Keratinocyte (primary cell): ENCODE data around the gene GRIA4. TPM values are rescaled to one million over a fixed set of nuclear protein-coding genes. Genes with fewer than 3 reads are reported as not detected.

Source experiments
- DNase-seq: peaks from one replicate; pipeline ENCODE4 v3.0.0-alpha.2; 2011; ENCODE audit warnings: low read depth, missing footprints, low spot score
- FAIRE-seq: peaks from 2 replicates; lab custom pipeline; 2011; peaks lifted over from hg19 to GRCh38; lab: Jason Lieb, UNC
- H2AFZ ChIP-seq: 2 replicates; pipeline ENCODE4 v1.6.0; 2012; ENCODE audit warnings: low read length, control low read depth, inconsistent platforms; ENCODE audit not compliant: control insufficient read depth
- H3K27ac ChIP-seq: 2 replicates; pipeline ENCODE4 v1.5.1; 2011; ENCODE audit warnings: low read length; ENCODE audit not compliant: control insufficient read depth, insufficient read depth
- H3K27me3 ChIP-seq: 3 replicates; pipeline ENCODE4 v1.6.0; 2011; ENCODE audit warnings: low read length; ENCODE audit not compliant: control insufficient read depth, insufficient read depth; ENCODE audit errors: extremely low read depth
- H3K36me3 ChIP-seq, 2 experiments: 2 replicates in 1 of 2; 3 replicates in 1 of 2; pipeline ENCODE4 v1.5.1; 2011; ENCODE audit warnings: low read length in 2 of 2, mild to moderate bottlenecking in 1 of 2; ENCODE audit not compliant: control insufficient read depth in 2 of 2, insufficient read depth in 2 of 2; ENCODE audit errors: extremely low read depth in 1 of 2
- H3K4me1 ChIP-seq: 3 replicates; pipeline ENCODE4 v1.5.1; 2011; ENCODE audit warnings: low read length; ENCODE audit not compliant: control insufficient read depth, insufficient read depth; ENCODE audit errors: extremely low read depth
- H3K4me2 ChIP-seq: 3 replicates; pipeline ENCODE4 v1.6.0; 2011; ENCODE audit warnings: low read depth, low read length; ENCODE audit not compliant: control insufficient read depth, insufficient read depth; ENCODE audit errors: extremely low read depth
- H3K4me3 ChIP-seq, 3 experiments: fragments of 200-600 bp in 1 of 3; sonication (generic) in 1 of 3; 2 replicates in 2 of 3; 3 replicates in 1 of 3; pipeline ENCODE4 v1.5.1; 2011 to 2016; ENCODE audit warnings: low read length in 3 of 3, mild to moderate bottlenecking in 3 of 3, control low read depth in 2 of 3, inconsistent platforms in 1 of 3, low read depth in 1 of 3, mixed read lengths in 1 of 3, mixed run types in 1 of 3, moderate library complexity in 1 of 3; ENCODE audit not compliant: control insufficient read depth in 2 of 3, insufficient read depth in 2 of 3; ENCODE audit errors: extremely low read depth in 1 of 3
- H3K79me2 ChIP-seq: 2 replicates; pipeline ENCODE4 v1.6.0; 2012; ENCODE audit warnings: low read length; ENCODE audit not compliant: control insufficient read depth, insufficient read depth
- H3K9ac ChIP-seq: 3 replicates; pipeline ENCODE4 v1.6.0; 2011; ENCODE audit warnings: low read length; ENCODE audit not compliant: control insufficient read depth, insufficient read depth; ENCODE audit errors: extremely low read depth
- H3K9me1 ChIP-seq: 3 replicates; pipeline ENCODE4 v1.6.0; 2011; ENCODE audit warnings: low read length; ENCODE audit not compliant: control insufficient read depth, insufficient read depth; ENCODE audit errors: extremely low read depth
- H3K9me3 ChIP-seq: 2 replicates; pipeline ENCODE4 v1.5.1; 2012; ENCODE audit warnings: low read depth, low read length; ENCODE audit not compliant: control insufficient read depth
- H4K20me1 ChIP-seq: 3 replicates; pipeline ENCODE4 v1.6.0; 2011; ENCODE audit warnings: low read length; ENCODE audit not compliant: control insufficient read depth, insufficient read depth; ENCODE audit errors: extremely low read depth
- CTCF ChIP-seq, 3 experiments: IDR thresholded peaks in 1 of 3; conservative IDR thresholded peaks in 1 of 3; optimal IDR thresholded peaks in 1 of 3; 2 replicates in 2 of 3; 3 replicates in 1 of 3; pipeline versions ENCODE3 to v1.5.1; 2011; ENCODE audit warnings: low read length in 3 of 3, mild to moderate bottlenecking in 3 of 3, moderate library complexity in 2 of 3, control low read depth in 1 of 3, inconsistent platforms in 1 of 3; ENCODE audit not compliant: insufficient read depth in 2 of 3; ENCODE audit errors: extremely low read depth in 1 of 3
- EZH2 ChIP-seq: IDR thresholded peaks from one replicate; pipeline ENCODE4 v1.6.1; 2012; ENCODE audit warnings: inconsistent platforms, mild to moderate bottlenecking, low read length, moderate library complexity
- dilution Hi-C: fragments of 300-500 bp; cut with MboI; formaldehyde crosslinking; loops from one replicate; pipeline ENCODE4 v1.7.0; 2020; ENCODE audit warnings: low sequenced_read_pairs; ENCODE audit not compliant: extremely low pct_ligation_motif_present
- polyA plus RNA-seq, 5 experiments: library from polyadenylated mRNA; depleted of rRNA in 3 of 5; stranded (reverse) in 3 of 5; stranded (forward) in 1 of 5; unstranded in 1 of 5; fragments of >200 nt; gene quantifications; 1 replicate in 1 of 5; 2 replicates in 3 of 5; 3 replicates in 1 of 5; pipeline versions ENCODE4 v1.2.1 to v1.2.3, GENCODE V29; 2011 to 2012; ENCODE audit warnings: missing spikeins in 2 of 5, low read depth in 1 of 5, low replicate concordance in 1 of 5

GRIA4 gene
- polyA plus RNA-seq, 1 donor (not counting 4 experiments of a cell fraction or from before 2014, with no cell fraction given) = not detected

- dilution Hi-C loops = no loop called here
- DNase-seq = no peak
- no peaks in the 10 kb centered on the region for H3K79me2 ChIP-seq
- H3K27me3 ChIP-seq = no peaks in the 10 kb centered on the region
- H3K9me1 ChIP-seq = no peaks in the 10 kb centered on the region
- TF ChIP-seq EZH2 (no peak), CTCF (optimal IDR thresholded peaks at IDR 0.05 in 1 of 3, IDR thresholded peaks at IDR 0.05 in 1 of 3, conservative IDR thresholded peaks at IDR 0.05 in 1 of 3; ENCODE audit: extremely low read depth in 1 of 3, insufficient read depth in 2 of 3, low read length in 3 of 3) (no peak)
- H3K27ac ChIP-seq = no peak overlapping the region
- no peaks in the 10 kb centered on the region for H4K20me1 ChIP-seq
- H3K9ac ChIP-seq = no peak overlapping the region
- H3K4me2 ChIP-seq = no peak overlapping the region
- no peak for FAIRE-seq
- H2AFZ ChIP-seq = no peak overlapping the region
- no peaks in the 10 kb centered on the region for H3K9me3 ChIP-seq
- H3K36me3 ChIP-seq = no peaks in the 10 kb centered on the region
- no peak overlapping the region for H3K4me3 ChIP-seq
- H3K4me1 ChIP-seq = no peaks in the 10 kb centered on the region
Measured at GRCh38 chr11:105592035-105592434, 17.8 kb upstream of the GRIA4 start.

- no peak overlapping the region for H3K4me2 ChIP-seq
- no peak overlapping the region for H3K4me3 ChIP-seq
- H3K27me3 ChIP-seq = no peaks in the 10 kb centered on the region
- H3K9me3 ChIP-seq = no peaks in the 10 kb centered on the region
- no peak overlapping the region for H2AFZ ChIP-seq
- H3K9ac ChIP-seq = no peak overlapping the region
- no peaks in the 10 kb centered on the region for H3K9me1 ChIP-seq
- DNase-seq (no peak), FAIRE-seq (no peak)
- H3K27ac ChIP-seq = no peak overlapping the region
- no peaks in the 10 kb centered on the region for H3K79me2 ChIP-seq
- H3K4me1 ChIP-seq = no peaks in the 10 kb centered on the region
- dilution Hi-C loops = no loop called here
- H3K36me3 ChIP-seq = no peaks in the 10 kb centered on the region
- TF ChIP-seq CTCF (optimal IDR thresholded peaks at IDR 0.05 in 1 of 3, IDR thresholded peaks at IDR 0.05 in 1 of 3, conservative IDR thresholded peaks at IDR 0.05 in 1 of 3; ENCODE audit: extremely low read depth in 1 of 3, insufficient read depth in 2 of 3, low read length in 3 of 3) = no peak
- no peak for TF ChIP-seq EZH2
- H4K20me1 ChIP-seq = no peaks in the 10 kb centered on the region
Measured at GRCh38 chr11:105598371-105598770, 11.5 kb upstream of the GRIA4 start.
